SU-DHL-6 (cell line): ENCODE measurements around the gene C18orf32.

ENCODE experiments used
- CTCF ChIP-seq: fragments of 200-600 bp; sonication (generic); IDR thresholded peaks from one replicate; pipeline ENCODE4 v1.5.1; 2017; ENCODE audit warnings: antibody characterized with exemption, mild to moderate bottlenecking, low read length, moderate library complexity; ENCODE audit not compliant: insufficient read depth, poor library complexity, severe bottlenecking
- EZH2phosphoT487 ChIP-seq: fragments of 200-600 bp; sonication (generic), shearing (Covaris generic); conservative IDR thresholded peaks from 2 replicates; pipeline ENCODE4 v1.6.1; 2018; ENCODE audit warnings: mild to moderate bottlenecking, antibody characterized with exemption, low read length, moderate library complexity, mixed read lengths

- TF ChIP-seq CTCF, result no peak
- no peak for TF ChIP-seq EZH2phosphoT487
Observed at GRCh38 chr18:49473721-49474120, 13.3 kb downstream of the C18orf32 start.
